Measurements from ENCODE around the gene SERPINA6. TPM values are rescaled to one million over a fixed set of nuclear protein-coding genes. Genes with fewer than 3 reads are reported as not detected.
A peak's percentile ranks its signal among the peaks of the same experiment; 100 is the strongest.

SERPINA6 gene
- polyA plus RNA-seq, 3 donors = not detected

DNA sequence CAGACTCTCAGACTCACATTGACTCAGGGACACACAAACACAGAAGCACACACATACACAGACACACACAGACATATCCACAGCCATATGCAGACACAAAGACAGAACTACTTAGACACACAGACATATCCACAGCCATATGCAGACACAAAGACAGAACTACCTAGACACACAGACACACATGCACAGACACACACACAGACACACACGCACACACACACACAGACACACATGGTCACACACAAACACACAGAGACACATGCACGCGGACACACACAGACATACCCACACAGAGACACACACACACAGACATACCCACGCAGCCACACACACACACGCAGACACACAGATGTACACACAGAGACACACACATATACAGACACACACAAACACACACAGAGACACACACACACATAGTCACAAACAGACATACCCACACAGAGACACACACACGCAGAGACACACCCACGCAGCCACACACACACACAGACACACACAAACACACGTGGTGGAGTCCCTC, 39.5 kb upstream of the SERPINA6 start:
- H3K4me1 Mint-ChIP-seq = peaks cover 12% of the 10 kb centered on the region
- Histone ChIP-seq H3K27me3 (ENCODE audit: control insufficient read depth in 2 of 2, insufficient read depth in 2 of 2, low read length in 2 of 2) (peaks cover 0 to 3% of the 10 kb centered on the region in 2 donors), H3K9me3 (replicated peaks in 1 of 2; ENCODE audit: control insufficient read depth in 1 of 2, insufficient read depth in 1 of 2, low read length in 2 of 2) (no peaks in the 10 kb centered on the region), H3K4me1 (ENCODE audit: control insufficient read depth in 1 of 2, insufficient read depth in 2 of 2, low read length in 2 of 2) (peaks cover 10 to 13% of the 10 kb centered on the region in 2 donors), H3K27ac (ENCODE audit: low read depth in 1 of 2, low read length in 2 of 2) (no peak overlapping the region), H2AFZ (ENCODE audit: insufficient read depth, low read depth, low read length, poor library complexity, severe bottlenecking) (no peak overlapping the region), H3K79me2 (ENCODE audit: insufficient read depth, low read length) (no peaks in the 10 kb centered on the region), H3K9ac (ENCODE audit: insufficient read depth, low read length, poor library complexity, severe bottlenecking) (no peak overlapping the region), H4K20me1 (ENCODE audit: insufficient read depth, low read length) (no peaks in the 10 kb centered on the region), H3K4me3 (replicated peaks in 1 of 3; ENCODE audit: low read depth in 2 of 3, low read length in 3 of 3) (no peak overlapping the region), H3K36me3 (replicated peaks in 1 of 2; ENCODE audit: control insufficient read depth in 1 of 2, insufficient read depth in 2 of 2, low read length in 2 of 2) (no peaks in the 10 kb centered on the region), H3K4me2 (replicated peaks; ENCODE audit: extremely low read depth, low read length, poor library complexity, severe bottlenecking) (no peak overlapping the region)
- no peak for DNase-seq
- H3K27ac Mint-ChIP-seq = peak overlapping the region in 1 of 7 donors; percentile 21
- WGBS (ENCODE audit: insufficient coverage) = 91% methylated on average over 8 of the region's 8 CpGs
- H3K9me3 Mint-ChIP-seq = peaks cover 0 to 2% (median 0%) of the 10 kb centered on the region in 7 donors
- TF ChIP-seq, protein P1, sequence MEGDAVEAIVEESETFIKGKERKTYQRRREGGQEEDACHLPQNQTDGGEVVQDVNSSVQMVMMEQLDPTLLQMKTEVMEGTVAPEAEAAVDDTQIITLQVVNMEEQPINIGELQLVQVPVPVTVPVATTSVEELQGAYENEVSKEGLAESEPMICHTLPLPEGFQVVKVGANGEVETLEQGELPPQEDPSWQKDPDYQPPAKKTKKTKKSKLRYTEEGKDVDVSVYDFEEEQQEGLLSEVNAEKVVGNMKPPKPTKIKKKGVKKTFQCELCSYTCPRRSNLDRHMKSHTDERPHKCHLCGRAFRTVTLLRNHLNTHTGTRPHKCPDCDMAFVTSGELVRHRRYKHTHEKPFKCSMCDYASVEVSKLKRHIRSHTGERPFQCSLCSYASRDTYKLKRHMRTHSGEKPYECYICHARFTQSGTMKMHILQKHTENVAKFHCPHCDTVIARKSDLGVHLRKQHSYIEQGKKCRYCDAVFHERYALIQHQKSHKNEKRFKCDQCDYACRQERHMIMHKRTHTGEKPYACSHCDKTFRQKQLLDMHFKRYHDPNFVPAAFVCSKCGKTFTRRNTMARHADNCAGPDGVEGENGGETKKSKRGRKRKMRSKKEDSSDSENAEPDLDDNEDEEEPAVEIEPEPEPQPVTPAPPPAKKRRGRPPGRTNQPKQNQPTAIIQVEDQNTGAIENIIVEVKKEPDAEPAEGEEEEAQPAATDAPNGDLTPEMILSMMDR (IDR thresholded peaks at IDR 0.05) = no peak
- peaks cover 0 to 8% (median 6%) of the 10 kb centered on the region in 3 donors for H3K27me3 Mint-ChIP-seq (ENCODE audit: low read depth in 3 of 3)
- H3K36me3 Mint-ChIP-seq = no peaks in the 10 kb centered on the region
- intact Hi-C loops (cut with micrococcal nuclease) = no loop called here
- H3K4me3 Mint-ChIP-seq = no peak overlapping the region

DNA sequence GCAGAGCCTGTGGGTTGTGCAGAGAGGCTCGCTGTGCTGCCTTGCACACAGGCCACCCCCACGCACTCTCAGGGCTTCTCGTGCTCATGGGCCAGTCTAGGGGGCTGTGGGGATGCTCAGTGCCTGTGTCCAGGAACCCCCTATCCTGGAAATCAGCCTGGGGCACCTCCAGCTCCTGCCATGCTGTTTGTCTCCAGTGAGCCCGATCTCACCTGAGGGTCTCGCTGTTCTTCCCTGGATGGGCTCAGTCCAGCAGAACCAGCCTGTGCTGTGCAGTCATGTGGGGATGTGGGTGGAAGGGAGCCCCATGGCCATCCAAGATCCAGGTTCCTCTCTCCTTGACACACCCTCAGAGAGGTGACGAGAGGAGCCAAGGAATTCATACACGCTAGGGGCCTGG, 38.5 kb upstream of the SERPINA6 start:
- H3K9me3 Mint-ChIP-seq = no peaks in the 10 kb centered on the region
- H3K79me2 ChIP-seq (ENCODE audit: insufficient read depth, low read length) = no peaks in the 10 kb centered on the region
- no peaks in the 10 kb centered on the region for H3K9me3 ChIP-seq (replicated peaks in 1 of 2; ENCODE audit: control insufficient read depth in 1 of 2, insufficient read depth in 1 of 2, low read length in 2 of 2)
- peaks cover 2% of the 10 kb centered on the region for H3K4me1 Mint-ChIP-seq
- H3K4me2 ChIP-seq (replicated peaks; ENCODE audit: extremely low read depth, low read length, poor library complexity, severe bottlenecking) = no peak overlapping the region
- peaks cover 4 to 5% of the 10 kb centered on the region in 2 donors for H3K27me3 ChIP-seq (ENCODE audit: control insufficient read depth in 2 of 2, insufficient read depth in 2 of 2, low read length in 2 of 2)
- intact Hi-C loops (cut with micrococcal nuclease) = no loop called here
- 100% methylated on average over 2 of the region's 7 CpGs for WGBS (ENCODE audit: insufficient coverage)
- DNase-seq = no peak
- H3K27me3 Mint-ChIP-seq (ENCODE audit: low read depth in 3 of 3) = peaks cover 0 to 8% (median 6%) of the 10 kb centered on the region in 3 donors
- no peak overlapping the region for H3K27ac Mint-ChIP-seq
- no peak overlapping the region for H3K4me3 ChIP-seq (replicated peaks in 1 of 3; ENCODE audit: low read depth in 2 of 3, low read length in 3 of 3)
- H3K36me3 Mint-ChIP-seq = no peaks in the 10 kb centered on the region
- no peak overlapping the region for H3K27ac ChIP-seq (ENCODE audit: low read depth in 1 of 2, low read length in 2 of 2)
- H3K4me1 ChIP-seq (ENCODE audit: control insufficient read depth in 1 of 2, insufficient read depth in 2 of 2, low read length in 2 of 2) = peaks cover 0 to 3% of the 10 kb centered on the region in 2 donors
- no peaks in the 10 kb centered on the region for H4K20me1 ChIP-seq (ENCODE audit: insufficient read depth, low read length)
- H2AFZ ChIP-seq (ENCODE audit: insufficient read depth, low read depth, low read length, poor library complexity, severe bottlenecking) = no peak overlapping the region
- no peak overlapping the region for H3K4me3 Mint-ChIP-seq
- TF ChIP-seq, protein P1 (IDR thresholded peaks at IDR 0.05) = no peak
- H3K9ac ChIP-seq (ENCODE audit: insufficient read depth, low read length, poor library complexity, severe bottlenecking) = no peak overlapping the region
- no peaks in the 10 kb centered on the region for H3K36me3 ChIP-seq (replicated peaks in 1 of 2; ENCODE audit: control insufficient read depth in 1 of 2, insufficient read depth in 2 of 2, low read length in 2 of 2)

All from CD14-positive monocyte (primary cell).